H1 (cell line): ENCODE data around the gene PPFIBP2. TPM values are rescaled to one million over a fixed set of nuclear protein-coding genes. Genes with fewer than 3 reads are reported as not detected.

Experiments
- BCL11A ChIP-seq, 2 experiments: IDR thresholded peaks; one replicate each; pipeline ENCODE4 v1.6.1; 2011; ENCODE audit warnings: low read depth in 2 of 2, low read length in 2 of 2, mild to moderate bottlenecking in 2 of 2
- CEBPB ChIP-seq: IDR thresholded peaks from 2 replicates; pipeline ENCODE4 v1.6.1; 2012; ENCODE audit warnings: low read depth, low read length
- CHD1 ChIP-seq: IDR thresholded peaks from 2 replicates; pipeline ENCODE4 v1.6.1; 2012; ENCODE audit warnings: low read depth, low read length, improper control_type of control experiment
- CHD7 ChIP-seq: fragments of 300-600 bp; sonication (generic); IDR thresholded peaks from 2 replicates; pipeline ENCODE4 v1.7.1; 2012; ENCODE audit warnings: low read length, moderate library complexity, mild to moderate bottlenecking, inconsistent platforms; ENCODE audit not compliant: insufficient replicate concordance
- HDAC2 ChIP-seq, 2 experiments: fragments of 300-600 bp in 1 of 2; sonication (generic) in 1 of 2; IDR thresholded peaks; 2 replicates each; pipeline ENCODE4 v1.6.1; 2011 to 2012; ENCODE audit warnings: low read depth in 2 of 2, low read length in 2 of 2, mild to moderate bottlenecking in 2 of 2, moderate library complexity in 2 of 2, borderline replicate concordance in 1 of 2, inconsistent platforms in 1 of 2
- HDAC6 ChIP-seq: IDR thresholded peaks from one replicate; pipeline ENCODE4 v1.7.1; 2012; ENCODE audit warnings: low read depth, mild to moderate bottlenecking, inconsistent platforms, low read length, moderate library complexity
- KDM4A ChIP-seq: IDR thresholded peaks from one replicate; pipeline ENCODE4 v1.7.1; 2012; ENCODE audit warnings: low read depth, mild to moderate bottlenecking, moderate library complexity, low read length, inconsistent platforms; ENCODE audit not compliant: severe bottlenecking
- KDM5A ChIP-seq: fragments of 200-600 bp; IDR thresholded peaks from 2 replicates; pipeline ENCODE4 v1.7.1; 2012; ENCODE audit warnings: mild to moderate bottlenecking, low read length, inconsistent platforms, mixed read lengths
- SIRT6 ChIP-seq: IDR thresholded peaks from one replicate; pipeline ENCODE4 v1.7.1; 2012; ENCODE audit warnings: low read length, inconsistent platforms
- polyA plus RNA-seq, 7 experiments: library from polyadenylated mRNA; depleted of rRNA in 3 of 7; stranded (reverse) in 5 of 7; unstranded in 2 of 7; fragments of >200 nt in 5 of 7; fragments of 200-250 nt in 2 of 7; gene quantifications; 1 replicate in 5 of 7; 2 replicates in 1 of 7; 4 replicates in 1 of 7; pipeline versions ENCODE4 v1.2.1 to v1.2.3, GENCODE V29; 2011 to 2013; ENCODE audit warnings: missing spikeins in 2 of 7, mixed read lengths in 2 of 7
- total RNA-seq: library from RNA; stranded (reverse); fragmentation: NEBNext Ultra II Directional; extraction: Animal tissue kit (Norgen Biotek cat#: 25700); gene quantifications from 2 replicates; pipeline ENCODE4 v1.2.1, GENCODE V29; 2021

The PPFIBP2 gene
- total and polyA plus RNA-seq, 2 of the 8 experiments (the other 6 are each of a cell fraction or from before 2014, with no cell fraction given) = 5.5 to 9.8 TPM

GRCh38 chr11:7599209-7599608, 85.4 kb downstream of the PPFIBP2 start (continued):
- TF ChIP-seq CHD7 (no peak), BCL11A (IDR thresholded peaks at IDR 0.05; ENCODE audit: low read depth in 2 of 2, low read length in 2 of 2) (no peak), CHD1 (no peak), SIRT6 (no peak), KDM5A (no peak), HDAC6 (no peak), HDAC2 (IDR thresholded peaks at IDR 0.05; ENCODE audit: borderline replicate concordance in 1 of 2, low read depth in 2 of 2, low read length in 2 of 2) (no peak), CEBPB (no peak), KDM4A (no peak)
